ENCODE data around the gene SELENOO.
"Not testable (repeated sequence)": the region's sequence is repeated elsewhere in the genome, so short reads cannot be mapped to it uniquely, and the experiment has no call there.

Gene SELENOO

GRCh38 chr22:50201191-50202129, 649 bp downstream of the SELENOO start:
- no peak for DNase-seq

GRCh38 chr22:50202130-50202666, 1.4 kb downstream of the SELENOO start:
- DNase-seq, result no peak

GRCh38 chr22:50203288-50203687, 2.5 kb downstream of the SELENOO start:
- no peak for DNase-seq

- no peak for DNase-seq
Observed at GRCh38 chr22:50204571-50204970, 3.8 kb downstream of the SELENOO start.

GRCh38 chr22:50204998-50205397, 4.2 kb downstream of the SELENOO start:
- DNase-seq, result not testable (repeated sequence)

- no peak for DNase-seq
Observed at GRCh38 chr22:50205781-50206569, 5.2 kb downstream of the SELENOO start.

GRCh38 chr22:50206599-50206998, 5.8 kb downstream of the SELENOO start:
- DNase-seq, result no peak

GRCh38 chr22:50207383-50208140, 6.8 kb downstream of the SELENOO start:
- DNase-seq, result no peak

- no peak for DNase-seq
Observed at GRCh38 chr22:50208430-50208938, 7.7 kb downstream of the SELENOO start.

- no peak for DNase-seq
Observed at GRCh38 chr22:50208939-50209892, 8.4 kb downstream of the SELENOO start.

- peak; percentile 73 for DNase-seq
Observed at GRCh38 chr22:50209893-50210292, 9.1 kb downstream of the SELENOO start.

- no peak for DNase-seq
Observed at GRCh38 chr22:50210378-50211139, 9.7 kb downstream of the SELENOO start.

- no peak for DNase-seq
Observed at GRCh38 chr22:50211147-50211546, 10.3 kb downstream of the SELENOO start.

- no peak for DNase-seq
Observed at GRCh38 chr22:50213263-50213662, 12.5 kb downstream of the SELENOO start.

- no peak for DNase-seq
Observed at GRCh38 chr22:50215297-50216054, 14.7 kb downstream of the SELENOO start.

- DNase-seq, result no peak
Observed at GRCh38 chr22:50216055-50216683, 15.4 kb downstream of the SELENOO start.

GRCh38 chr22:50216684-50217520, 16.1 kb downstream of the SELENOO start:
- no peak for DNase-seq

- no peak for DNase-seq
Observed at GRCh38 chr22:50217543-50218152, 16.8 kb downstream of the SELENOO start.

Data from activated CD4-positive, alpha-beta T cell treated with anti-CD3 and anti-CD28 coated beads, Interleukin-2, Interleukin-6, amounts not matched to agents 100 ng/mL and 50 ng/mL, durations not matched to agents 16 hours and 8 hours (primary cell).